K562 (cell line): ENCODE measurements around the gene LMCD1.

Experiments used
- BMI1 ChIP-seq: fragments of 150-350 bp; IDR thresholded peaks from 2 replicates; pipeline ENCODE4 v1.6.1; 2014; ENCODE audit warnings: low read length
- CEBPG ChIP-seq, 3 experiments: fragments of 200-800 bp in 1 of 3; sonication (Bioruptor generic) in 1 of 3; sonication (generic) in 1 of 3; formaldehyde crosslinking in 1 of 3; IDR thresholded peaks in 2 of 3; conservative IDR thresholded peaks in 1 of 3; 2 replicates each; pipeline versions ENCODE4 v1.6.1 to v1.8.0; 2016 to 2022; ENCODE audit warnings: missing compliant biosample characterization in 2 of 3, missing genetic modification characterization in 2 of 3, mild to moderate bottlenecking in 1 of 3, missing genetic modification reagents in 1 of 3
- ELF4 ChIP-seq: fragments of 450-650 bp; formaldehyde crosslinking; IDR thresholded peaks from 2 replicates; pipeline ENCODE4 v1.4.0; 2022; ENCODE audit warnings: missing genetic modification characterization
- ESRRA ChIP-seq: fragments of 450-650 bp; IDR thresholded peaks from 2 replicates; pipeline ENCODE4 v1.6.1; 2014; ENCODE audit warnings: low read depth, mild to moderate bottlenecking, moderate library complexity, borderline replicate concordance
- EZH2 ChIP-seq: IDR thresholded peaks from 2 replicates; pipeline ENCODE4 v1.6.1; 2012; ENCODE audit warnings: low read depth, mild to moderate bottlenecking, inconsistent platforms, low read length, borderline replicate concordance
- MXI1 ChIP-seq: IDR thresholded peaks from 2 replicates; pipeline ENCODE4 v1.6.1; 2011; ENCODE audit warnings: low read depth, mild to moderate bottlenecking, improper control_type of control experiment, low read length
- SIN3A ChIP-seq, 2 experiments: fragments of 150-350 bp in 1 of 2; IDR thresholded peaks; 2 replicates each; pipeline ENCODE4 v1.6.1; 2011 to 2016; ENCODE audit warnings: borderline replicate concordance in 2 of 2, low read depth in 2 of 2, low read length in 2 of 2, mild to moderate bottlenecking in 2 of 2, moderate library complexity in 2 of 2; ENCODE audit not compliant: control insufficient read depth in 1 of 2
- TEAD1 ChIP-seq, 2 experiments: fragments of 450-650 bp in 1 of 2; sonication (generic) in 1 of 2; formaldehyde crosslinking; IDR thresholded peaks; 2 replicates each; pipeline versions ENCODE4 v1.4.0 to v1.8.0; 2020 to 2022; ENCODE audit warnings: mild to moderate bottlenecking in 2 of 2, missing genetic modification reagents in 1 of 2
- ZNF143 ChIP-seq: sonication (generic); formaldehyde crosslinking; IDR thresholded peaks from 2 replicates; pipeline ENCODE4 v1.9.0; 2022; ENCODE audit warnings: mild to moderate bottlenecking, missing genetic modification reagents
- ZZZ3 ChIP-seq: fragments of 450-650 bp; IDR thresholded peaks from 2 replicates; pipeline ENCODE4 v1.6.1; 2016; ENCODE audit warnings: antibody characterized with exemption, mild to moderate bottlenecking, moderate library complexity
- TF ChIP-seq, protein P1 (sequence below), 2 experiments: IDR thresholded peaks; 2 replicates each; pipeline ENCODE4 v1.6.1; 2011; ENCODE audit warnings: borderline replicate concordance in 1 of 2, control low read depth in 1 of 2, low read depth in 1 of 2, low read length in 1 of 2, mild to moderate bottlenecking in 1 of 2, mixed read lengths in 1 of 2, moderate library complexity in 1 of 2; ENCODE audit not compliant: insufficient read depth in 1 of 2, insufficient read length in 1 of 2, poor library complexity in 1 of 2, severe bottlenecking in 1 of 2; ENCODE audit errors: extremely low read depth in 1 of 2
- TF ChIP-seq, protein P2 (sequence below): fragments of 250-450 bp; sonication (Bioruptor Pico); IDR thresholded peaks from 2 replicates; pipeline ENCODE4 v1.4.0; 2020; ENCODE audit warnings: mild to moderate bottlenecking

DNA sequence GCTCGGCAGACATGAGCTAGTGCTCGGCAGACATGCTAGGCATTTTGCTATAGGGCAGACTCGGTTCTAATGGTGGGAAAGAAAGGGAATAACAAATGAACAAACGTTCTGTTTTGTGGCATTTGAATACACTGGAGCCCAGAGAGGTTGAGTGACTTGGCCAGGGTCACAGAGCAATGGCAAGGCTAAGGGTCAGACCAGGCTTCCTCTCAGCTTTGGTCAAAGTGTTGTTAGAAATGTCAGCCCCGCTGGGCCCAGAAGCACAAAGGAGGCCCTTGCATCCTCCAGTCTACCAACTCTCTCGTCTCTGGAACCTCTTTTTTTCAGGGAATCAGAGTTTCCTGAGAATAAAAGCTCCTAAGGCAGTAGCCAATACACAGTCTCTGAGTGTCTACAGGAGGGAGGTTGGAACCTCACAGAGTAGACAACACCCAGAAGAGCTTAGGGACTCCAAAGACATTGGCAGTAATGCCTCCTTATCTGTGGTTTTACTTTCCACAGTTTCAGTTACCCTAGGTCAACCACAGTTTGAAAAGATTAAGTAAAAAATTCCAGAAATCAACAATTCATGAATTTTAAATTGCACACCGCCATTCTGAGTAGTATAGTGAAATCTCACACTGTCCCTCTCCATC lies 95.7 kb downstream of the LMCD1 start:
- TF ChIP-seq BMI1 (no peak), ELF4 (no peak), ZZZ3 (no peak), EZH2 (no peak), ZNF143 (CRISPR knock-in tag) (no peak), MXI1 (no peak), TEAD1 (CRISPR knock-in tag; IDR thresholded peaks at IDR 0.05) (no peak), CEBPG (CRISPR knock-in tag; IDR thresholded peaks at IDR 0.05) (no peak), CEBPG (tag; conservative IDR thresholded peaks at IDR 0.05 in 1 of 2, IDR thresholded peaks at IDR 0.05 in 1 of 2) (no peak), ESRRA (no peak), SIN3A (IDR thresholded peaks at IDR 0.05; ENCODE audit: borderline replicate concordance in 2 of 2, control insufficient read depth in 1 of 2, low read depth in 2 of 2, low read length in 2 of 2) (no peak)
- TF ChIP-seq, protein P1, sequence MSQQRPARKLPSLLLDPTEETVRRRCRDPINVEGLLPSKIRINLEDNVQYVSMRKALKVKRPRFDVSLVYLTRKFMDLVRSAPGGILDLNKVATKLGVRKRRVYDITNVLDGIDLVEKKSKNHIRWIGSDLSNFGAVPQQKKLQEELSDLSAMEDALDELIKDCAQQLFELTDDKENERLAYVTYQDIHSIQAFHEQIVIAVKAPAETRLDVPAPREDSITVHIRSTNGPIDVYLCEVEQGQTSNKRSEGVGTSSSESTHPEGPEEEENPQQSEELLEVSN (IDR thresholded peaks at IDR 0.05; ENCODE audit: borderline replicate concordance in 1 of 2, extremely low read depth in 1 of 2, insufficient read depth in 1 of 2, insufficient read length in 1 of 2, low read depth in 1 of 2, low read length in 1 of 2, poor library complexity in 1 of 2, severe bottlenecking in 1 of 2), result no peak
- TF ChIP-seq, protein P2, sequence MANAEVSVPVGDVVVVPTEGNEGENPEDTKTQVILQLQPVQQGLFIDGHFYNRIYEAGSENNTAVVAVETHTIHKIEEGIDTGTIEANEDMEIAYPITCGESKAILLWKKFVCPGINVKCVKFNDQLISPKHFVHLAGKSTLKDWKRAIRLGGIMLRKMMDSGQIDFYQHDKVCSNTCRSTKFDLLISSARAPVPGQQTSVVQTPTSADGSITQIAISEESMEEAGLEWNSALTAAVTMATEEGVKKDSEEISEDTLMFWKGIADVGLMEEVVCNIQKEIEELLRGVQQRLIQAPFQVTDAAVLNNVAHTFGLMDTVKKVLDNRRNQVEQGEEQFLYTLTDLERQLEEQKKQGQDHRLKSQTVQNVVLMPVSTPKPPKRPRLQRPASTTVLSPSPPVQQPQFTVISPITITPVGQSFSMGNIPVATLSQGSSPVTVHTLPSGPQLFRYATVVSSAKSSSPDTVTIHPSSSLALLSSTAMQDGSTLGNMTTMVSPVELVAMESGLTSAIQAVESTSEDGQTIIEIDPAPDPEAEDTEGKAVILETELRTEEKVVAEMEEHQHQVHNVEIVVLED, result no peak
